Measurements from ENCODE around the gene DNLZ. TPM values are rescaled to one million over a fixed set of nuclear protein-coding genes. Genes with fewer than 3 reads are reported as not detected.

The DNLZ gene
- total and polyA plus RNA-seq, 9 of the 15 experiments (the other 6 are each of a cell fraction or from before 2014, with no cell fraction given) = 0.17 to 44.6 (median 3.4) TPM

DNA sequence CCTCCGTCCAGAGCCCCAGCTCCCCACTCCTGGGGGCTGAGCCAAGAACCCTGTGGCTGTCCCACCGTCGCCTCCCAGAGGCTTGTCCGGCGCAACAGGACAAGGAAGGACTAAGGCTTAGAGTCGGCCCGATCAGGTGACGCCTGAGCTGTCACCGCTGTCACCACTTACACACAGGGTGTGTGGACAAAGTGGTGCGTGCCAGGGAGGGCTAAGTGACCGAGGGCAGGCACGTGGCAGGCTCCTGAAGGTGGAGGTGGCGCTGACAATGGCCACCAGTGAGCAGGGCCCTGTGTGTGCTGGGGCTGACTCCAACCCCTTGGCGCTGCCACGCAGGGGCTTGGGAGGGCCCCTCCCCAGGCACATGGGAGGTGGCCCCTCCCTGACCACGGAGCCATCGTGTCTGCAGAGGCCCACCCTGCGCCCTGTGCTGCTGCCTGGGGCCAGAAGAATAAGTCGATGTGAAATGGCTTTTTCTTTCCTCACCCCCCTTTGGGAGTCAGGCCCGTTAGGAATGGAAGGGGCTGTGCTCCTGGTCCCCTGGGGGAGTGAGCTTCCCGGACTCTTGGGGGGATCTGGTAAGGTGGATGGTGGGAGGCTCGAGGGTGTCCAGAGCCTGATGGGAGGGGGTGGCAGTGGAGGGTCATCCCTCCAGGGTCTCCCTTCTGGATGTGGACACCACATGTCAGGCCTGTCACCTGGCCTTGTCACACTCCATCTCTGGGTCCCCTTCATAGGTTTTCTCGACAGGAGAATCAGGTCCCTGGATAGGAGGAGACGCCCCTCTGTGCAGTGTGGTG is 38.8 kb downstream of the DNLZ start (continued):
- TF ChIP-seq, protein P1, sequence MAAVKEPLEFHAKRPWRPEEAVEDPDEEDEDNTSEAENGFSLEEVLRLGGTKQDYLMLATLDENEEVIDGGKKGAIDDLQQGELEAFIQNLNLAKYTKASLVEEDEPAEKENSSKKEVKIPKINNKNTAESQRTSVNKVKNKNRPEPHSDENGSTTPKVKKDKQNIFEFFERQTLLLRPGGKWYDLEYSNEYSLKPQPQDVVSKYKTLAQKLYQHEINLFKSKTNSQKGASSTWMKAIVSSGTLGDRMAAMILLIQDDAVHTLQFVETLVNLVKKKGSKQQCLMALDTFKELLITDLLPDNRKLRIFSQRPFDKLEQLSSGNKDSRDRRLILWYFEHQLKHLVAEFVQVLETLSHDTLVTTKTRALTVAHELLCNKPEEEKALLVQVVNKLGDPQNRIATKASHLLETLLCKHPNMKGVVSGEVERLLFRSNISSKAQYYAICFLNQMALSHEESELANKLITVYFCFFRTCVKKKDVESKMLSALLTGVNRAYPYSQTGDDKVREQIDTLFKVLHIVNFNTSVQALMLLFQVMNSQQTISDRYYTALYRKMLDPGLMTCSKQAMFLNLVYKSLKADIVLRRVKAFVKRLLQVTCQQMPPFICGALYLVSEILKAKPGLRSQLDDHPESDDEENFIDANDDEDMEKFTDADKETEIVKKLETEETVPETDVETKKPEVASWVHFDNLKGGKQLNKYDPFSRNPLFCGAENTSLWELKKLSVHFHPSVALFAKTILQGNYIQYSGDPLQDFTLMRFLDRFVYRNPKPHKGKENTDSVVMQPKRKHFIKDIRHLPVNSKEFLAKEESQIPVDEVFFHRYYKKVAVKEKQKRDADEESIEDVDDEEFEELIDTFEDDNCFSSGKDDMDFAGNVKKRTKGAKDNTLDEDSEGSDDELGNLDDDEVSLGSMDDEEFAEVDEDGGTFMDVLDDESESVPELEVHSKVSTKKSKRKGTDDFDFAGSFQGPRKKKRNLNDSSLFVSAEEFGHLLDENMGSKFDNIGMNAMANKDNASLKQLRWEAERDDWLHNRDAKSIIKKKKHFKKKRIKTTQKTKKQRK (IDR thresholded peaks at IDR 0.05; ENCODE audit: borderline replicate concordance, low read depth, low read length) = no peak
- TF ChIP-seq, protein P2, sequence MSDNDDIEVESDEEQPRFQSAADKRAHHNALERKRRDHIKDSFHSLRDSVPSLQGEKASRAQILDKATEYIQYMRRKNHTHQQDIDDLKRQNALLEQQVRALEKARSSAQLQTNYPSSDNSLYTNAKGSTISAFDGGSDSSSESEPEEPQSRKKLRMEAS (CRISPR knock-in tag; IDR thresholded peaks at IDR 0.05) = peak; percentile 83
- TF ChIP-seq, protein P3, sequence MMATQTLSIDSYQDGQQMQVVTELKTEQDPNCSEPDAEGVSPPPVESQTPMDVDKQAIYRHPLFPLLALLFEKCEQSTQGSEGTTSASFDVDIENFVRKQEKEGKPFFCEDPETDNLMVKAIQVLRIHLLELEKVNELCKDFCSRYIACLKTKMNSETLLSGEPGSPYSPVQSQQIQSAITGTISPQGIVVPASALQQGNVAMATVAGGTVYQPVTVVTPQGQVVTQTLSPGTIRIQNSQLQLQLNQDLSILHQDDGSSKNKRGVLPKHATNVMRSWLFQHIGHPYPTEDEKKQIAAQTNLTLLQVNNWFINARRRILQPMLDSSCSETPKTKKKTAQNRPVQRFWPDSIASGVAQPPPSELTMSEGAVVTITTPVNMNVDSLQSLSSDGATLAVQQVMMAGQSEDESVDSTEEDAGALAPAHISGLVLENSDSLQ (IDR thresholded peaks at IDR 0.05) = peak; percentile 70
- TF ChIP-seq, protein P4, sequence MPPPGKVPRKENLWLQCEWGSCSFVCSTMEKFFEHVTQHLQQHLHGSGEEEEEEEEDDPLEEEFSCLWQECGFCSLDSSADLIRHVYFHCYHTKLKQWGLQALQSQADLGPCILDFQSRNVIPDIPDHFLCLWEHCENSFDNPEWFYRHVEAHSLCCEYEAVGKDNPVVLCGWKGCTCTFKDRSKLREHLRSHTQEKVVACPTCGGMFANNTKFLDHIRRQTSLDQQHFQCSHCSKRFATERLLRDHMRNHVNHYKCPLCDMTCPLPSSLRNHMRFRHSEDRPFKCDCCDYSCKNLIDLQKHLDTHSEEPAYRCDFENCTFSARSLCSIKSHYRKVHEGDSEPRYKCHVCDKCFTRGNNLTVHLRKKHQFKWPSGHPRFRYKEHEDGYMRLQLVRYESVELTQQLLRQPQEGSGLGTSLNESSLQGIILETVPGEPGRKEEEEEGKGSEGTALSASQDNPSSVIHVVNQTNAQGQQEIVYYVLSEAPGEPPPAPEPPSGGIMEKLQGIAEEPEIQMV (tag; conservative IDR thresholded peaks at IDR 0.05; ENCODE audit: low read depth) = no peak
- TF ChIP-seq, protein P5, sequence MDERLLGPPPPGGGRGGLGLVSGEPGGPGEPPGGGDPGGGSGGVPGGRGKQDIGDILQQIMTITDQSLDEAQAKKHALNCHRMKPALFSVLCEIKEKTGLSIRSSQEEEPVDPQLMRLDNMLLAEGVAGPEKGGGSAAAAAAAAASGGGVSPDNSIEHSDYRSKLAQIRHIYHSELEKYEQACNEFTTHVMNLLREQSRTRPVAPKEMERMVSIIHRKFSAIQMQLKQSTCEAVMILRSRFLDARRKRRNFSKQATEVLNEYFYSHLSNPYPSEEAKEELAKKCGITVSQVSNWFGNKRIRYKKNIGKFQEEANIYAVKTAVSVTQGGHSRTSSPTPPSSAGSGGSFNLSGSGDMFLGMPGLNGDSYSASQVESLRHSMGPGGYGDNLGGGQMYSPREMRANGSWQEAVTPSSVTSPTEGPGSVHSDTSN (CRISPR knock-in tag; IDR thresholded peaks at IDR 0.05; ENCODE audit: low read depth) = 0 out of 2 replicates have a peak, but pooled peaks have one; percentile 25
- TF ChIP-seq, protein P5 (tag; conservative IDR thresholded peaks at IDR 0.05; ENCODE audit: low read depth) = peak; percentile 73

Data from K562 (cell line).